Activated T-cell treated with anti-CD3 and anti-CD28 coated beads, Interleukin-2, amount 50 U/mL, for 72 hours (primary cell): Measurements from ENCODE around the gene ARHGEF26. TPM values are rescaled to one million over a fixed set of nuclear protein-coding genes. Genes with fewer than 3 reads are reported as not detected.

Experiments
- ATAC-seq, 2 donors: fragments of 150-1000 bp; cut with Tn5 transposase; replicated peaks in 1 of 2; 2 replicates each; pipeline ENCODE4 v1.10.0; 2021; ENCODE audit warnings: moderate library complexity in 2 of 2, mild to moderate bottlenecking in 1 of 2
- DNase-seq, 2 donors: peaks; one replicate each; pipeline ENCODE4 v3.0.0; 2021 to 2022; ENCODE audit warnings: mixed read lengths in 1 of 2
- H3K27ac Mint-ChIP-seq: one replicate; pipeline ENCODE4 v1.8.0; 2022; ENCODE audit warnings: mild to moderate bottlenecking, moderate library complexity, mixed read lengths
- H3K27me3 Mint-ChIP-seq: one replicate; pipeline ENCODE4 v1.8.0; 2022; ENCODE audit warnings: low read depth, mixed read lengths
- H3K36me3 Mint-ChIP-seq, 2 donors: one replicate each; pipeline ENCODE4 v1.8.0; 2022; ENCODE audit warnings: mixed read lengths in 2 of 2, mild to moderate bottlenecking in 1 of 2; ENCODE audit not compliant: insufficient read depth in 2 of 2
- H3K4me1 Mint-ChIP-seq: one replicate; pipeline ENCODE4 v1.8.0; 2022; ENCODE audit warnings: low read depth, mixed read lengths
- H3K4me3 Mint-ChIP-seq, 2 donors: one replicate each; pipeline ENCODE4 v1.8.0; 2022; ENCODE audit warnings: mild to moderate bottlenecking in 2 of 2, mixed read lengths in 2 of 2, moderate library complexity in 2 of 2
- H3K9me3 Mint-ChIP-seq, 2 donors: one replicate each; pipeline ENCODE4 v1.8.0; 2022; ENCODE audit warnings: mixed read lengths in 2 of 2
- total RNA-seq, 2 donors: library from RNA; stranded (reverse); gene quantifications; one replicate each; pipeline ENCODE4 v1.2.3, GENCODE V29; 2022

Gene ARHGEF26
- total RNA-seq, 2 donors from 2014 or later, result 0.31 to 0.32 TPM

- ATAC-seq (no peak), DNase-seq (no peak)
- Mint-ChIP-seq H3K27ac (no peak overlapping the region), H3K36me3 (peaks cover 0 to 1% of the 10 kb centered on the region in 2 donors), H3K27me3 (peaks cover 48% of the 10 kb centered on the region), H3K9me3 (peaks cover 3% of the 10 kb centered on the region in 2 donors), H3K4me1 (peaks cover 25% of the 10 kb centered on the region), H3K4me3 (no peak overlapping the region)
Observed at GRCh38 chr3:154236331-154236730, 115.1 kb downstream of the ARHGEF26 start.

GRCh38 chr3:154240235-154240634 is 119.0 kb downstream of the ARHGEF26 start:
- H3K27me3 Mint-ChIP-seq, result peaks cover 32% of the 10 kb centered on the region
- ATAC-seq (no peak), DNase-seq (no peak)
- H3K27ac Mint-ChIP-seq, result no peak overlapping the region
- peaks cover 3% of the 10 kb centered on the region in 2 donors for H3K9me3 Mint-ChIP-seq
- peaks cover 0 to 1% of the 10 kb centered on the region in 2 donors for H3K36me3 Mint-ChIP-seq
- peaks cover 25% of the 10 kb centered on the region for H3K4me1 Mint-ChIP-seq
- H3K4me3 Mint-ChIP-seq, result no peak overlapping the region

GRCh38 chr3:154241496-154241895 is 120.3 kb downstream of the ARHGEF26 start:
- Mint-ChIP-seq H3K27me3 (peaks cover 21% of the 10 kb centered on the region), H3K27ac (no peak overlapping the region), H3K9me3 (peaks cover 3% of the 10 kb centered on the region in 2 donors), H3K36me3 (peaks cover 2% of the 10 kb centered on the region in 2 donors), H3K4me3 (no peak overlapping the region), H3K4me1 (peaks cover 19% of the 10 kb centered on the region)
- no peak for DNase-seq
- no peak for ATAC-seq

DNA sequence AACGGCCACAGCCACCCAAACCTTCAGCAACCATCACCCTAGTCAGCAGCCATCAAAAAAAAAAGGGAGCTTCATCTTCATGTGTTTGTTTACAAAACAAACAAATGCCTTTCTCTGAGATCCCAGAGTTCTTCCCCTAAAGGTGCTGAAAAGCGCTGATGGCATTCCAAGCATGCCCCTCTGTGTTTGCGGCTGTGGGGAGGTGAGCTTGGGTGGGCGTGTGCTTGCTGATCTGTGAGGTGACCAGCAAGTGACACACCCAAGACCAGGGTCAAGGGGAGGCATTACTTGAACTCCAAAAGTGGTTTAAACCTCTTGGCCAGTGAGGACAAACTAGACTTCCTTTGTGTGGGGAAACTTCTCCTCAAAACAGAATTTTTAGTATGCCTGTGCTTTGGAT is 121.6 kb downstream of the ARHGEF26 start:
- peaks cover 10% of the 10 kb centered on the region for H3K4me1 Mint-ChIP-seq
- H3K9me3 Mint-ChIP-seq, result peaks cover 3% of the 10 kb centered on the region in 2 donors
- no peak for DNase-seq
- no peak for ATAC-seq
- peaks cover 21% of the 10 kb centered on the region for H3K27me3 Mint-ChIP-seq
- H3K4me3 Mint-ChIP-seq, result no peak overlapping the region
- H3K27ac Mint-ChIP-seq, result no peak overlapping the region
- peaks cover 2 to 7% of the 10 kb centered on the region in 2 donors for H3K36me3 Mint-ChIP-seq

DNA sequence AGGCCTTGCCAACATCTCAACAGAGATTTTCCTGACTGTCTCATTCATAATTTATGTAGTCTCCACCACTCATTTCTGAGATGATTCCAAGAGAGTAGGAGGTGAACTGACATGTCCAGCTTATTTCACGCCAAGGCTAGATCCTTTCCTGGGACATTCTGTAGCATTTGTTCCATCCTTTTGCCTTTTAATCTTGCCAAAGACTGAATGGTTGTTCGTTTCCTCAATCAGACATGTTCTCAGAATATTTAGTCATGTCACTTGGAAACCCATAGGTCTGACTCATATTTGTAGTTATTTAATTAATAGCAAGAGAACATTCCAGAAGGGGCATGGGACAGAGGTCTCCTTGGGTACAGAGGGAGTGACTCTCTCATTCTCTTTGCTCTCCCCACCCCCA is 122.2 kb downstream of the ARHGEF26 start:
- Mint-ChIP-seq H3K9me3 (peaks cover 3% of the 10 kb centered on the region in 2 donors), H3K4me1 (peaks cover 5% of the 10 kb centered on the region), H3K27me3 (peaks cover 21% of the 10 kb centered on the region), H3K27ac (no peak overlapping the region), H3K4me3 (no peak overlapping the region), H3K36me3 (peaks cover 2 to 7% of the 10 kb centered on the region in 2 donors)
- DNase-seq, result no peak
- ATAC-seq, result no peak

DNA sequence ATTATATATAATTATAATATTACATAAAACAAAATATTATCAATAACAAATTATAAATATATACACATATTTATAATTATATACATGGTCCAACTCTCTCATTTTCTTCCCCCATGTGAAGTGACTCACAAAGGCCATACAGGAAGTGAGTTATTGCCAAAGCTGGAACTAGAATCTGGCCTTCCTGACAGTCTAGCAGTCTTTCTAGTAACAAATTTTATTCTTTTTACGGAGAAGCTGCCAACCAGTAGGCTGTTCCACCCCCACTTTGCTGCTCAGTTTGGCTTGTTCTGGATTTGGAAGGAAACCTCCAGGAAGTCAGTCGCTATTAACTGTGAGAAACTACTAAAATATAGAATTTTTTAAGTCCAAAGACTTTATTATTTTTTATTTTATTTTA is 123.5 kb downstream of the ARHGEF26 start:
- Mint-ChIP-seq H3K9me3 (no peaks in the 10 kb centered on the region), H3K27ac (no peak overlapping the region), H3K36me3 (peaks cover 2 to 6% of the 10 kb centered on the region in 2 donors), H3K4me3 (no peak overlapping the region), H3K4me1 (no peaks in the 10 kb centered on the region), H3K27me3 (peaks cover 10% of the 10 kb centered on the region)
- no peak for DNase-seq
- ATAC-seq, result no peak

GRCh38 chr3:154247806-154248415 is 126.7 kb downstream of the ARHGEF26 start:
- Mint-ChIP-seq H3K4me3 (no peak overlapping the region), H3K36me3 (peaks cover 7 to 15% of the 10 kb centered on the region in 2 donors), H3K27me3 (no peaks in the 10 kb centered on the region), H3K4me1 (peaks cover 3% of the 10 kb centered on the region), H3K9me3 (no peaks in the 10 kb centered on the region), H3K27ac (no peak overlapping the region)
- DNase-seq (no peak), ATAC-seq (no peak)

DNA sequence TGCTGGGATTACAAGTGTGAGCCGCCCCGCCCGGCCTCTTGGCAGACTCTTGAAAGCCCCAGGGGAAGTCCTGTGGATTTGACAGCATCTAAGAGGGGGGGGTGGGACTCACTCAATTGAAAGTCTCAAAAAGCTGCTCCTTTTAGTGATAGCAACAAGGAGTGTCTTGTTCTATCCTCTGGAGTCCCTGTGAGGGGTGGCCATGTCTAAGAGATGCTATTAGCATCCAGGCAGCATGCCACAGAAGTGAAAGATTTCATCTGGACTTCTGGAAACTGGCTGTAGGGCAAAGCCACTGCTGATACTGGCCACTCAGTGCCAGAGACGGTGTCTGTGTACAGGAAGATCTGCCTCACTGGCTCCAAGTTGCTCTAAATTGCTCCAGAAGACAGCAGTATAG is 129.1 kb downstream of the ARHGEF26 start:
- Mint-ChIP-seq H3K36me3 (peaks cover 7 to 18% of the 10 kb centered on the region in 2 donors), H3K27me3 (no peaks in the 10 kb centered on the region), H3K9me3 (no peaks in the 10 kb centered on the region), H3K4me1 (peaks cover 5% of the 10 kb centered on the region), H3K4me3 (no peak overlapping the region), H3K27ac (no peak overlapping the region)
- DNase-seq (no peak), ATAC-seq (no peak)

DNA sequence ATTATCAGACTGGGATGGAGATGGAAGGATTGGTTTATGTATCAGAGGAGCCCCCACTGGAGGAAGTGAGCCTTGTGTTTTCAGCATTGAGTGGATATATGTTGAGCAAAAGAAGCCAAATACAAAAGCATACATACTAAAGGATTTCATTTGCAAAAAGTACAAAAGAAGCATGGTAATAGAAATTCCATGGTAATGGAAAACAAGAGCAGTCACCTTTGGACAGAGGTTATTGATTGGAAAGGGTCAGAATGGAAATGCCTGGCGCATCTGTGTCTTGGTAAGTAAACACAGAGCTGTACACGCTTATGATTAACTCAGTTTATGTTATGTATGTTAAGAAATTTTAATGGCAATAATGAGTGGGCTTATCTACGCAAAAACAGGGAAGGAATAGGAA is 130.4 kb downstream of the ARHGEF26 start:
- no peak overlapping the region for H3K4me3 Mint-ChIP-seq

DNA sequence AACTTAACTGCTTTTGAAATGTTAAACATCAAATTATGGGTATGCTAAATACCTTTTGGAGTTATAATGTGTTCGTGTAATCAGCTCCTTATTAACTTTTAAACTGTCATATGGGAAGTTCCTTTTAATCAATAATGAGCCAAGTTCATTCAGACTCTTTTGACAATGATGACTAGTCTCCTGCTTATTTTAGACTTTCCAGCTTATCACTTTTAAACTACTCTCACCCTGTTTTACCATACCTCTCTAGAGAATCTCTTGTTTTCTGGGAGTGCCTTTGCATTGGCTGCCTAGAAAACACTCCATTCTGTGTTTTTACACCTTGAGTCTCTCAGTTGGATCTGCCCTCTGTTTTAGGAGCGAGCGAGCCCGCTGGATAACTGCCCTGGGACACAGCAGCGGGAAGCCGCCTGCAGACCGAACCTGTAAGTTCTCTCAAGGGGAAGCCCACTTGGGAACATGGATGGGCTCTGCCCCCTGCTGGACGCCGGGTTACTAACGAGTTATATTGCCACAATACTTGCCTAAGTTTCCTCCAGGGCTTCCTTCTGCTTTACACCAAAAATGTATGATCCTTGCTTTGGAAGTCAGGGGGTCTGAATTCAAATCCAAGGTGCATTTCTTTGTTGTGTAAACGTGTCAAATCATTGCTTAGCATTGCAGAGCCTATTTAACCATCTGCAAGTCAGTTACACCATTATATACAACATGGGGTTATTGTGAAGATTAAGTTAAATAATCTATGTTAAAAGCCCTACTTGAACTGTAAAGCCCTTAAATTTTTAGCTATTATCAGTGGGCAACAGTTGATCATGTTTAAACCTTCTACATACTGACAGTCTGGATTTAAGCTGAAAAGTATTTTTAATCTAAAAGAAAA is 131.8 kb downstream of the ARHGEF26 start:
- Mint-ChIP-seq H3K27me3 (no peaks in the 10 kb centered on the region), H3K27ac (peak overlapping the region; percentile 21), H3K4me3 (no peak overlapping the region), H3K36me3 (peaks cover 2 to 16% of the 10 kb centered on the region in 2 donors), H3K9me3 (no peaks in the 10 kb centered on the region), H3K4me1 (peaks cover 5% of the 10 kb centered on the region)
- DNase-seq (peak; percentile 75 to 78), ATAC-seq (peak; percentile 79)

More for the DNA sequence above, 130.4 kb downstream of the ARHGEF26 start:
- H3K36me3 Mint-ChIP-seq, result peaks cover 5 to 16% of the 10 kb centered on the region in 2 donors
- H3K9me3 Mint-ChIP-seq, result no peaks in the 10 kb centered on the region
- DNase-seq (no peak), ATAC-seq (no peak)
- H3K4me1 Mint-ChIP-seq, result peaks cover 5% of the 10 kb centered on the region
- H3K27ac Mint-ChIP-seq, result no peak overlapping the region
- H3K27me3 Mint-ChIP-seq, result no peaks in the 10 kb centered on the region

DNA sequence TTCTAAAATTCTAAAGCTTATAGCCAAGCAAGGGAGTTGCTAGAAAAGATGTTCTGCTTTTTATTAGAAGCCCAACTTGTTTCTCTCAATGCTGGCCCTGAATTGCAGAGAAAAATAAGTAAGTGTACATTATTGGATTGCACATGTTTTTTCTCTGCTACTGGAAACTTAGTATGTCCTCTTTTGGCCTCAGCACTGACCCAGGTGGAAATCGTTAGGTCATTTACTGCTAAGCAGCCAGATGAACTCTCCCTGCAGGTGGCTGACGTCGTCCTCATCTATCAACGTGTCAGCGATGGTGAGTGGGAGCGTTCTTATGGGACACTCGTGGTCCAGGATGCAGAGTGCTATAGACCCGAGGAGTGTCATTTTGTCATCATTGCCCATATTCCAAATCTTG is 133.3 kb downstream of the ARHGEF26 start:
- no peaks in the 10 kb centered on the region for H3K27me3 Mint-ChIP-seq
- no peak for ATAC-seq
- no peak for DNase-seq
- no peak overlapping the region for H3K4me3 Mint-ChIP-seq
- peaks cover 0 to 1% of the 10 kb centered on the region in 2 donors for H3K9me3 Mint-ChIP-seq
- H3K27ac Mint-ChIP-seq, result no peak overlapping the region
- H3K4me1 Mint-ChIP-seq, result peaks cover 5% of the 10 kb centered on the region
- peaks cover 6 to 21% of the 10 kb centered on the region in 2 donors for H3K36me3 Mint-ChIP-seq

DNA sequence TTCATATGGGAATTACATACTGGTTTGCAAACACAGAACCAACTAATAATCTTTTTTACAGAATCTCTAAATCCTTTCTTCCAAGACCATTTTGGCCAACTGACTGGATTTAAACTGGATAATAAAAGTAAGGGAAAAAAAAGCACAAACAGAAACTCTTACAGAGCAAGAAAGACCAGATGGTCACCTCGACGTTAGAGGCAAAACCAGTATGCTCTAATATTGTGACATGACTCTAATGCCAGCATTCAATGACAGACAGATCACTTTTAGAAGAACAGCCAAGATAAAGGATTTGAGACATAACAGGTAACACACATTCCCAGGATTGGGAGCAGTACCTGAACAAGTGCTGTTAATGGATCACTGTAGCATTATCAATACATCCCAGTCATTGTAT is 152.2 kb downstream of the ARHGEF26 start:
- H3K4me1 Mint-ChIP-seq, result no peaks in the 10 kb centered on the region
- peaks cover 9 to 51% of the 10 kb centered on the region in 2 donors for H3K36me3 Mint-ChIP-seq
- ATAC-seq, result no peak

DNA sequence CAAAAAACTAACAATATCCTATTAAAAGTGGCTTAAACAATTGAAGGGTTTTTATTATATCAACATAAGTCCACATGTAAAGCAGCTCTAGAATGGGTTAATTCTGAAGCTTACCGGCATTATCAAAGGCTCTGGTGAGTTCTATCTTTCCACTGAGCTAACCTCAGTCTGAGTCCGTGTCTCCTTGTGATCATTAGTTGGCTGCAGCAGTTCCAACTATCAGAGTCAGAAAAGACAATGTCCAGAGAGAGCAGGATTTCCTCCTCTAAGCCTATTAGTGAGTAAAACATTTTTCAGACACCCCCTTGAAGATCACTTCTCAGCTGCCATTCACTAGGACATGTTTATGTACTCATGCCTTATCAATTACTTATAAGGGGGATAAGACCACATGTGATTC is 153.2 kb downstream of the ARHGEF26 start:
- ATAC-seq (no peak), DNase-seq (no peak)
- no peak overlapping the region for H3K27ac Mint-ChIP-seq
- H3K4me1 Mint-ChIP-seq, result no peaks in the 10 kb centered on the region
- H3K9me3 Mint-ChIP-seq, result no peaks in the 10 kb centered on the region
- H3K36me3 Mint-ChIP-seq, result peaks cover 9 to 42% of the 10 kb centered on the region in 2 donors
- no peaks in the 10 kb centered on the region for H3K27me3 Mint-ChIP-seq
- no peak overlapping the region for H3K4me3 Mint-ChIP-seq

More for the DNA sequence above, 152.2 kb downstream of the ARHGEF26 start:
- Mint-ChIP-seq H3K9me3 (no peaks in the 10 kb centered on the region), H3K27ac (peak overlapping the region; percentile 34), H3K27me3 (no peaks in the 10 kb centered on the region), H3K4me3 (no peak overlapping the region)
- no peak for DNase-seq
